ENCODE measurements around the gene NLRP6.
A peak's percentile ranks its signal among the peaks of the same experiment; 100 is the strongest.
"Not testable (repeated sequence)": the region's sequence is repeated elsewhere in the genome, so short reads cannot be mapped to it uniquely, and the experiment has no call there.

Gene NLRP6

GRCh38 chr11:311013-311748 is 33.0 kb downstream of the NLRP6 start:
- DNase-seq: not testable (repeated sequence)

- DNase-seq: no peak
These were observed 34.0 kb downstream of the NLRP6 start for GRCh38 chr11:312092-312816.

- DNase-seq: no peak
These were observed 35.1 kb downstream of the NLRP6 start for GRCh38 chr11:313304-313786.

- DNase-seq: peak; percentile 88
These were observed 35.8 kb downstream of the NLRP6 start, which contains the start of gene IFITM1 for GRCh38 chr11:313787-314553. Gene IFITM1, plus strand, starts transcription at chr11:314040. Its CDS starts 131 bp downstream, at chr11:314171.

GRCh38 chr11:314554-314875 is 36.3 kb downstream of the NLRP6 start:
- DNase-seq: not testable (repeated sequence)

- no peak for DNase-seq
These were observed 36.9 kb downstream of the NLRP6 start for GRCh38 chr11:315051-315481.

- DNase-seq: no peak
These were observed 37.3 kb downstream of the NLRP6 start for GRCh38 chr11:315516-315994.

- no peak for DNase-seq
These were observed 38.0 kb downstream of the NLRP6 start for GRCh38 chr11:316031-316701.

GRCh38 chr11:316891-317301 is 38.7 kb downstream of the NLRP6 start:
- DNase-seq: no peak

- DNase-seq: not testable (repeated sequence)
These were observed 39.6 kb downstream of the NLRP6 start for GRCh38 chr11:317668-318404.

GRCh38 chr11:318405-319120 is 40.4 kb downstream of the NLRP6 start:
- not testable (repeated sequence) for DNase-seq

GRCh38 chr11:319121-319887 is 41.1 kb downstream of the NLRP6 start:
- not testable (repeated sequence) for DNase-seq

- DNase-seq: not testable (repeated sequence)
These were observed 41.7 kb downstream of the NLRP6 start for GRCh38 chr11:319888-320273.

- no peak for DNase-seq
These were observed 45.9 kb downstream of the NLRP6 start for GRCh38 chr11:324156-324555.

GRCh38 chr11:324593-325517 is 46.6 kb downstream of the NLRP6 start:
- DNase-seq: not testable (repeated sequence)

GRCh38 chr11:325796-326591 is 47.8 kb downstream of the NLRP6 start:
- no peak for DNase-seq

GRCh38 chr11:326592-326841 is 48.3 kb downstream of the NLRP6 start:
- DNase-seq: no peak

GRCh38 chr11:326842-327580 is 48.8 kb downstream of the NLRP6 start:
- DNase-seq: peak; percentile 76
